H1 (cell line): ENCODE results near the gene GNL2. TPM values are rescaled to one million over a fixed set of nuclear protein-coding genes. Genes with fewer than 3 reads are reported as not detected.

Experiments
- CTCF ChIA-PET: fragments of 300-600 bp; sonication (Branson Sonifier 250); formaldehyde crosslinking; loops from one replicate; lab custom pipeline; 2021; ENCODE audit not compliant: partially characterized antibody; lab: Charles Lee
- POLR2A ChIA-PET: fragments of 300-600 bp; sonication (Branson Sonifier 250); formaldehyde crosslinking; loops from one replicate; lab custom pipeline; 2021; ENCODE audit warnings: inconsistent platforms; ENCODE audit not compliant: partially characterized antibody; lab: Charles Lee
- DNase-seq, 2 experiments: peaks; one replicate each; pipeline versions ENCODE4 v3.0.0 to v3.0.0-alpha.2; 2010 to 2022; ENCODE audit warnings: low spot score in 2 of 2, low read depth in 1 of 2, mixed read lengths in 1 of 2
- FAIRE-seq: peaks from 2 replicates; lab custom pipeline; 2011; peaks lifted over from hg19 to GRCh38; lab: Jason Lieb, UNC
- H2AFZ ChIP-seq: 2 replicates; pipeline ENCODE4 v1.8.1; 2012; ENCODE audit warnings: low read length, inconsistent platforms
- H2AK5ac ChIP-seq: 2 replicates; pipeline ENCODE4 v1.6.1; 2013; ENCODE audit warnings: low read depth, low read length
- H2BK120ac ChIP-seq: replicated peaks from 2 replicates; pipeline ENCODE3; 2013; ENCODE audit warnings: low read depth, low read length, inconsistent platforms
- H2BK12ac ChIP-seq: 2 replicates; pipeline ENCODE4 v1.6.1; 2013; ENCODE audit warnings: low read depth, low read length
- H2BK15ac ChIP-seq: 2 replicates; pipeline ENCODE4 v1.6.1; 2013; ENCODE audit warnings: low read length
- H2BK20ac ChIP-seq: 2 replicates; pipeline ENCODE4 v1.6.1; 2013; ENCODE audit warnings: low read length
- H2BK5ac ChIP-seq: 2 replicates; pipeline ENCODE4 v1.6.1; 2013; ENCODE audit warnings: low read depth, low read length
- H3K14ac ChIP-seq: 2 replicates; pipeline ENCODE4 v1.6.1; 2013; ENCODE audit warnings: inconsistent platforms; ENCODE audit not compliant: insufficient read length
- H3K18ac ChIP-seq: 2 replicates; pipeline ENCODE4 v1.6.1; 2013; ENCODE audit warnings: low read length; ENCODE audit errors: extremely low read depth
- H3K23ac ChIP-seq: 2 replicates; pipeline ENCODE4 v1.6.1; 2013; ENCODE audit warnings: inconsistent platforms; ENCODE audit not compliant: insufficient read length
- H3K23me2 ChIP-seq: 2 replicates; pipeline ENCODE4 v1.6.1; 2013; ENCODE audit warnings: low read depth, low read length
- H3K27ac ChIP-seq: 2 replicates; pipeline ENCODE4 v1.6.1; 2011; ENCODE audit warnings: low read depth, low read length, inconsistent platforms
- H3K27me3 ChIP-seq, 4 experiments: replicated peaks in 1 of 4; 1 replicate in 1 of 4; 2 replicates in 3 of 4; pipeline versions ENCODE4 v1.6.1 to v1.8.1; 2011 to 2013; ENCODE audit warnings: low read length in 3 of 4, mild to moderate bottlenecking in 3 of 4, inconsistent platforms in 2 of 4, mixed read lengths in 2 of 4, moderate library complexity in 1 of 4; ENCODE audit not compliant: control insufficient read depth in 3 of 4, insufficient read depth in 3 of 4; ENCODE audit errors: extremely low read depth in 1 of 4
- H3K36me3 ChIP-seq, 4 experiments: 2 replicates each; pipeline versions ENCODE4 v1.6.1 to v1.8.1; 2011 to 2013; ENCODE audit warnings: mild to moderate bottlenecking in 4 of 4, low read length in 3 of 4, moderate library complexity in 2 of 4, control low read depth in 1 of 4, inconsistent platforms in 1 of 4; ENCODE audit not compliant: insufficient read depth in 4 of 4, control insufficient read depth in 2 of 4
- H3K4ac ChIP-seq: replicated peaks from 2 replicates; pipeline ENCODE3; 2013; ENCODE audit warnings: low read length, low read depth, mixed read lengths, inconsistent platforms; ENCODE audit not compliant: insufficient read length
- H3K4me1 ChIP-seq, 4 experiments: replicated peaks in 1 of 4; 1 replicate in 1 of 4; 2 replicates in 3 of 4; pipeline versions ENCODE4 v1.6.1 to v1.8.1; 2011 to 2013; ENCODE audit warnings: low read length in 3 of 4, inconsistent platforms in 2 of 4, mixed read lengths in 1 of 4; ENCODE audit not compliant: insufficient read depth in 4 of 4, control insufficient read depth in 3 of 4
- H3K4me2 ChIP-seq, 2 experiments: 2 replicates each; pipeline versions ENCODE4 v1.6.1 to v1.8.1; 2011 to 2013; ENCODE audit warnings: low read depth in 2 of 2, low read length in 2 of 2, control low read depth in 1 of 2, inconsistent platforms in 1 of 2, mild to moderate bottlenecking in 1 of 2; ENCODE audit not compliant: insufficient read depth in 1 of 2
- H3K4me3 ChIP-seq, 4 experiments: fragments of 200-600, 300-600 bp in 1 of 4; sonication (generic), shearing (Covaris generic), sonication (Bioruptor Twin) in 1 of 4; 2 replicates each; pipeline versions ENCODE4 v1.5.1 to v1.8.1; 2011 to 2016; ENCODE audit warnings: low read length in 4 of 4, low read depth in 3 of 4, control low read depth in 2 of 4, inconsistent platforms in 2 of 4, mild to moderate bottlenecking in 2 of 4, mixed read lengths in 1 of 4, moderate library complexity in 1 of 4; ENCODE audit not compliant: insufficient read depth in 2 of 4; ENCODE audit errors: extremely low read depth in 1 of 4
- H3K56ac ChIP-seq: replicated peaks from 2 replicates; pipeline ENCODE3; 2013; ENCODE audit warnings: low read depth, mild to moderate bottlenecking, mixed read lengths, low read length, inconsistent platforms; ENCODE audit not compliant: insufficient read length
- H3K79me1 ChIP-seq: 2 replicates; pipeline ENCODE4 v1.6.1; 2013; ENCODE audit warnings: low read depth, low read length, control low read depth
- H3K79me2 ChIP-seq, 2 experiments: 2 replicates each; pipeline versions ENCODE4 v1.6.1 to v1.8.1; 2012 to 2013; ENCODE audit warnings: low read length in 2 of 2, mild to moderate bottlenecking in 2 of 2, inconsistent platforms in 1 of 2; ENCODE audit not compliant: insufficient read depth in 2 of 2, control insufficient read depth in 1 of 2
- H3K9ac ChIP-seq, 4 experiments: replicated peaks in 1 of 4; 1 replicate in 1 of 4; 2 replicates in 3 of 4; pipeline versions ENCODE4 v1.6.1 to v1.8.1; 2011 to 2013; ENCODE audit warnings: low read depth in 3 of 4, low read length in 3 of 4, control low read depth in 2 of 4, mild to moderate bottlenecking in 2 of 4, moderate library complexity in 2 of 4, inconsistent platforms in 1 of 4; ENCODE audit errors: extremely low read depth in 1 of 4
- H3K9me3 ChIP-seq, 2 experiments: 2 replicates each; pipeline versions ENCODE4 v1.6.1 to v1.8.1; 2012 to 2013; ENCODE audit warnings: mild to moderate bottlenecking in 2 of 2, moderate library complexity in 2 of 2, control low read depth in 1 of 2, inconsistent platforms in 1 of 2, low read depth in 1 of 2, low read length in 1 of 2, mixed read lengths in 1 of 2; ENCODE audit not compliant: insufficient read depth in 2 of 2
- H4K20me1 ChIP-seq, 2 experiments: replicated peaks in 1 of 2; 2 replicates each; pipeline versions ENCODE3 to v1.8.1; 2011 to 2013; ENCODE audit warnings: inconsistent platforms in 2 of 2, low read length in 2 of 2, mild to moderate bottlenecking in 1 of 2; ENCODE audit not compliant: insufficient read depth in 2 of 2, control insufficient read depth in 1 of 2
- H4K5ac ChIP-seq: 2 replicates; pipeline ENCODE4 v1.6.1; 2013; ENCODE audit warnings: low read length, low read depth, mixed read lengths, inconsistent platforms; ENCODE audit not compliant: insufficient read length
- H4K8ac ChIP-seq: 2 replicates; pipeline ENCODE4 v1.8.0; 2013; ENCODE audit warnings: mild to moderate bottlenecking, moderate library complexity, low read length, inconsistent platforms; ENCODE audit not compliant: insufficient read depth; ENCODE audit errors: extremely low read depth
- H4K91ac ChIP-seq: replicated peaks from 2 replicates; pipeline ENCODE3; 2013; ENCODE audit warnings: low read length, mixed read lengths, inconsistent platforms; ENCODE audit not compliant: insufficient read length
- ASH2L ChIP-seq: fragments of 200-600, 300-600 bp; sonication (generic); IDR thresholded peaks from one replicate; pipeline ENCODE4 v1.7.1; 2017; ENCODE audit warnings: low read length
- ATF2 ChIP-seq: IDR thresholded peaks from 2 replicates; pipeline ENCODE4 v1.6.1; 2012; ENCODE audit warnings: low read length, inconsistent platforms
- CTBP2 ChIP-seq: IDR thresholded peaks from 2 replicates; pipeline ENCODE4 v1.7.0; 2011; ENCODE audit warnings: borderline replicate concordance, mild to moderate bottlenecking, moderate library complexity, mixed read lengths, low read length; ENCODE audit not compliant: insufficient read depth, insufficient read length
- GTF2F1 ChIP-seq: IDR thresholded peaks from 2 replicates; pipeline ENCODE4 v1.6.1; 2012; ENCODE audit warnings: low read depth, low read length, improper control_type of control experiment, borderline replicate concordance
- HDAC2 ChIP-seq, 2 experiments: fragments of 300-600 bp in 1 of 2; sonication (generic) in 1 of 2; IDR thresholded peaks; 2 replicates each; pipeline ENCODE4 v1.6.1; 2011 to 2012; ENCODE audit warnings: low read depth in 2 of 2, low read length in 2 of 2, mild to moderate bottlenecking in 2 of 2, moderate library complexity in 2 of 2, borderline replicate concordance in 1 of 2, inconsistent platforms in 1 of 2
- MAFK ChIP-seq: IDR thresholded peaks from 2 replicates; pipeline ENCODE4 v1.6.1; 2012; ENCODE audit warnings: low read depth, mild to moderate bottlenecking, improper control_type of control experiment, low read length
- RBBP5 ChIP-seq: IDR thresholded peaks from 2 replicates; pipeline ENCODE4 v1.7.1; 2012; ENCODE audit warnings: low read depth, mild to moderate bottlenecking, inconsistent platforms, low read length, moderate library complexity, borderline replicate concordance
- WGBS, 2 experiments: shearing (Covaris generic) in 1 of 2; methylation state at CpG; one replicate each; pipeline versions ENCODE4 v1.1.6 to v1.1.7; 2013 to 2015; ENCODE audit warnings: low lambda C conversion rate in 2 of 2, mixed read lengths in 2 of 2, inconsistent platforms in 1 of 2, low coverage in 1 of 2, missing lambda C conversion rate in 1 of 2; ENCODE audit not compliant: insufficient replicate concordance in 2 of 2, insufficient coverage in 1 of 2, insufficient read length in 1 of 2; ENCODE audit errors: extremely low coverage in 1 of 2, missing lambda C conversion rate in 1 of 2; 5-methylcytosine and 5-hydroxymethylcytosine counted together
- polyA plus RNA-seq, 7 experiments: library from polyadenylated mRNA; depleted of rRNA in 3 of 7; stranded (reverse) in 5 of 7; unstranded in 2 of 7; fragments of >200 nt in 5 of 7; fragments of 200-250 nt in 2 of 7; gene quantifications; 1 replicate in 5 of 7; 2 replicates in 1 of 7; 4 replicates in 1 of 7; pipeline versions ENCODE4 v1.2.1 to v1.2.3, GENCODE V29; 2011 to 2013; ENCODE audit warnings: missing spikeins in 2 of 7, mixed read lengths in 2 of 7
- total RNA-seq: library from RNA; stranded (reverse); fragmentation: NEBNext Ultra II Directional; extraction: Animal tissue kit (Norgen Biotek cat#: 25700); gene quantifications from 2 replicates; pipeline ENCODE4 v1.2.1, GENCODE V29; 2021

GNL2 gene
- total and polyA plus RNA-seq, 2 of the 8 experiments (the other 6 are each of a cell fraction or from before 2014, with no cell fraction given): 22.2 to 88.3 TPM

- TF ChIP-seq GTF2F1 (no peak), RBBP5 (no peak), CTBP2 (no peak), MAFK (no peak), HDAC2 (IDR thresholded peaks at IDR 0.05; ENCODE audit: borderline replicate concordance in 1 of 2, low read depth in 2 of 2, low read length in 2 of 2) (no peak), ASH2L (no peak), ATF2 (no peak)
- Histone ChIP-seq H3K23me2 (no peaks in the 10 kb centered on the region), H2BK120ac (no peak overlapping the region), H3K4me2 (no peak overlapping the region), H3K27ac (no peak overlapping the region), H4K20me1 (peaks cover 0 to 2% of the 10 kb centered on the region in 2 experiments), H3K9me3 (no peaks in the 10 kb centered on the region), H3K23ac (no peak overlapping the region), H3K4ac (no peak overlapping the region), H3K9ac (no peak overlapping the region), H3K79me2 (no peaks in the 10 kb centered on the region), H3K4me1 (no peaks in the 10 kb centered on the region), H3K18ac (no peak overlapping the region), H2AFZ (no peak overlapping the region), H4K8ac (no peak overlapping the region), H2BK15ac (no peak overlapping the region), H3K4me3 (no peak overlapping the region), H3K27me3 (no peaks in the 10 kb centered on the region), H4K5ac (no peak overlapping the region), H2BK5ac (no peak overlapping the region), H3K56ac (no peak overlapping the region), H2BK20ac (no peak overlapping the region), H3K36me3 (peaks cover 27 to 76% (median 60%) of the 10 kb centered on the region in 4 experiments), H4K91ac (no peak overlapping the region), H3K79me1 (no peaks in the 10 kb centered on the region; the same call in 1 of the 2 replicates), H2BK12ac (no peak overlapping the region), H3K14ac (no peak overlapping the region), H2AK5ac (no peak overlapping the region)
- 95% methylated on average over 3 of the region's 3 CpGs; no CpG with 5 or more reads in 1 of the 2 experiments for WGBS, 2 experiments
- no peak for FAIRE-seq
- no peak for DNase-seq
- ChIA-PET POLR2A (no interaction called here), CTCF (interaction anchor here (0.8 to 1.1 kb wide), 2 partner anchors 55 to 114 kb away, joined by 3 to 4 read pairs; no protein-coding TSS in a partner anchor)
These were observed 28.7 kb downstream of the GNL2 start for GRCh38 chr1:37567023-37567422.
